Ascending aorta (tissue), 2 donors: ENCODE measurements around the gene PRR23A. TPM values are rescaled to one million over a fixed set of nuclear protein-coding genes. Genes with fewer than 3 reads are reported as not detected.

Experiments
- DNase-seq, 2 donors: peaks; one replicate each; pipeline ENCODE4 v3.0.0-alpha.2; 2019; ENCODE audit warnings: low spot score in 2 of 2
- H3K27ac ChIP-seq, 2 donors: fragments of 200-600 bp; sonication (generic); one replicate each; pipeline ENCODE4 v1.5.1; 2016 to 2017; ENCODE audit warnings: mild to moderate bottlenecking in 1 of 2
- H3K27me3 ChIP-seq: fragments of 200-600 bp; sonication (generic); one replicate; pipeline ENCODE4 v1.5.1; 2017
- H3K36me3 ChIP-seq, 2 donors: fragments of 200-600 bp; sonication (generic); one replicate each; pipeline ENCODE4 v1.5.1; 2016
- H3K4me1 ChIP-seq, 2 donors: fragments of 200-600 bp; sonication (generic); one replicate each; pipeline ENCODE4 v1.5.1; 2016 to 2017; ENCODE audit warnings: mild to moderate bottlenecking in 1 of 2
- H3K4me3 ChIP-seq, 2 donors: fragments of 200-600 bp; sonication (generic); one replicate each; pipeline ENCODE4 v1.5.1; 2016 to 2017; ENCODE audit warnings: mild to moderate bottlenecking in 1 of 2
- H3K9me3 ChIP-seq, 2 donors: fragments of 200-600 bp; sonication (generic); one replicate each; pipeline ENCODE4 v1.5.1; 2016
- CTCF ChIP-seq, 3 experiments: fragments of 200-600 bp in 2 of 3; fragments of 450-650 bp in 1 of 3; sonication (generic) in 2 of 3; IDR thresholded peaks; one replicate each; pipeline ENCODE4 v1.5.1; 2016 to 2019; ENCODE audit warnings: antibody characterized with exemption in 3 of 3, mild to moderate bottlenecking in 1 of 3, moderate library complexity in 1 of 3
- intact Hi-C: fragments of 100-400 bp; cut with DNase I; formaldehyde crosslinking; loops from one replicate; pipeline ENCODE4 v1.15.1; 2023
- total RNA-seq: library from RNA; depleted of rRNA; stranded (reverse); fragments of >200 nt; gene quantifications from one replicate; pipeline ENCODE4 v1.1.0, GENCODE V29; 2016

PRR23A gene
- total RNA-seq, 1 donor from 2014 or later = not detected

- Histone ChIP-seq H3K9me3 (no peaks in the 10 kb centered on the region), H3K4me3 (no peak overlapping the region), H3K36me3 (no peaks in the 10 kb centered on the region), H3K4me1 (no peaks in the 10 kb centered on the region), H3K27me3 (no peaks in the 10 kb centered on the region), H3K27ac (no peak overlapping the region)
- no peak for DNase-seq
- intact Hi-C loops = no loop called here
- TF ChIP-seq CTCF (IDR thresholded peaks at IDR 0.05) = no peak
Observed at GRCh38 chr3:138975351-138975750, 30.7 kb downstream of the PRR23A start.

- H3K4me3 ChIP-seq = no peak overlapping the region
- intact Hi-C loops = no loop called here
- no peak overlapping the region for H3K27ac ChIP-seq
- no peaks in the 10 kb centered on the region for H3K36me3 ChIP-seq
- no peak for DNase-seq
- H3K4me1 ChIP-seq = no peaks in the 10 kb centered on the region
- TF ChIP-seq CTCF (IDR thresholded peaks at IDR 0.05) = no peak
- H3K9me3 ChIP-seq = no peaks in the 10 kb centered on the region
- no peaks in the 10 kb centered on the region for H3K27me3 ChIP-seq
Observed at GRCh38 chr3:138974462-138974861, 31.6 kb downstream of the PRR23A start.

GRCh38 chr3:138972941-138973340 is 33.1 kb downstream of the PRR23A start:
- H3K4me3 ChIP-seq = no peak overlapping the region
- H3K9me3 ChIP-seq = no peaks in the 10 kb centered on the region
- intact Hi-C loops = no loop called here
- H3K36me3 ChIP-seq = no peaks in the 10 kb centered on the region
- no peaks in the 10 kb centered on the region for H3K4me1 ChIP-seq
- no peaks in the 10 kb centered on the region for H3K27me3 ChIP-seq
- TF ChIP-seq CTCF (IDR thresholded peaks at IDR 0.05) = no peak
- DNase-seq = no peak
- no peak overlapping the region for H3K27ac ChIP-seq

- no peak for TF ChIP-seq CTCF (IDR thresholded peaks at IDR 0.05)
- intact Hi-C loops = no loop called here
- Histone ChIP-seq H3K9me3 (no peaks in the 10 kb centered on the region), H3K36me3 (no peaks in the 10 kb centered on the region), H3K27ac (no peak overlapping the region), H3K4me3 (no peak overlapping the region), H3K27me3 (no peaks in the 10 kb centered on the region), H3K4me1 (no peaks in the 10 kb centered on the region)
- DNase-seq = no peak
Observed at GRCh38 chr3:138971766-138972320, 34.2 kb downstream of the PRR23A start.

- H3K9me3 ChIP-seq = peaks cover 0 to 18% of the 10 kb centered on the region in 2 donors
- no peaks in the 10 kb centered on the region for H3K36me3 ChIP-seq
- TF ChIP-seq CTCF (IDR thresholded peaks at IDR 0.05) = no peak
- H3K4me3 ChIP-seq = no peak overlapping the region
- H3K27ac ChIP-seq = no peak overlapping the region
- intact Hi-C loops = no loop called here
- H3K27me3 ChIP-seq = no peaks in the 10 kb centered on the region
- no peaks in the 10 kb centered on the region for H3K4me1 ChIP-seq
- no peak for DNase-seq
Observed at GRCh38 chr3:138964923-138965322, 41.1 kb downstream of the PRR23A start.

GRCh38 chr3:138964264-138964663 is 41.8 kb downstream of the PRR23A start:
- Histone ChIP-seq H3K4me1 (no peaks in the 10 kb centered on the region), H3K4me3 (no peak overlapping the region), H3K36me3 (no peaks in the 10 kb centered on the region), H3K9me3 (peaks cover 0 to 18% of the 10 kb centered on the region in 2 donors), H3K27me3 (no peaks in the 10 kb centered on the region), H3K27ac (no peak overlapping the region)
- intact Hi-C loops = no loop called here
- TF ChIP-seq CTCF (IDR thresholded peaks at IDR 0.05) = no peak
- DNase-seq = no peak
